Ovary (tissue), 9 donors: ENCODE measurements around the gene NCEH1. TPM values are rescaled to one million over a fixed set of nuclear protein-coding genes. Genes with fewer than 3 reads are reported as not detected.

ENCODE experiments used
- DNase-seq, 5 donors: peaks; one replicate each; pipeline ENCODE4 v3.0.0-alpha.2; 2019 to 2020
- H3K27ac ChIP-seq, 2 donors: fragments of 200-600 bp; one replicate each; pipeline versions ENCODE4 v1.5.1 to v1.8.0; 2019 to 2022
- H3K27me3 ChIP-seq: fragments of 200-600 bp; one replicate; pipeline ENCODE4 v1.8.0; 2022
- H3K36me3 ChIP-seq: fragments of 200-600 bp; sonication (generic); one replicate; pipeline ENCODE4 v1.5.1; 2019
- H3K4me1 ChIP-seq: one replicate; pipeline ENCODE4 v1.8.1; 2013; ENCODE audit warnings: mild to moderate bottlenecking, moderate library complexity; ENCODE audit not compliant: insufficient read depth
- H3K4me3 ChIP-seq: fragments of 200-600 bp; sonication (generic); one replicate; pipeline ENCODE4 v1.5.1; 2017
- H3K9me3 ChIP-seq, 2 donors: fragments of 200-600 bp in 1 of 2; sonication (generic) in 1 of 2; one replicate each; pipeline versions ENCODE4 v1.5.1 to v1.8.1; 2013 to 2019; ENCODE audit warnings: mild to moderate bottlenecking in 1 of 2, moderate library complexity in 1 of 2
- CTCF ChIP-seq, 3 donors: fragments of 450-650 bp in 2 of 3; fragments of 200-600 bp in 1 of 3; IDR thresholded peaks; one replicate each; pipeline versions ENCODE4 v1.5.1 to v1.8.0; 2016 to 2022; ENCODE audit warnings: antibody characterized with exemption in 3 of 3, mild to moderate bottlenecking in 1 of 3
- EP300 ChIP-seq: sonication (generic); formaldehyde crosslinking; IDR thresholded peaks from one replicate; pipeline ENCODE4 v1.6.1; 2017; ENCODE audit warnings: antibody characterized with exemption
- POLR2A ChIP-seq: fragments of 450-650 bp; IDR thresholded peaks from one replicate; pipeline ENCODE4 v1.6.1; 2017; ENCODE audit warnings: antibody characterized with exemption, mild to moderate bottlenecking, moderate library complexity
- WGBS, 3 donors: extraction: QIAGEN DNeasy Blood & Tissue Kit in 1 of 3; methylation state at CpG; one replicate each; pipeline versions ENCODE4 v1.1.5 to v1.1.7; 2013 to 2017; 5-methylcytosine and 5-hydroxymethylcytosine counted together
- intact Hi-C, 4 donors: fragments of 100-400 bp; cut with DNase I; formaldehyde crosslinking; loops; one replicate each; pipeline versions ENCODE4 v1.11.0 to v1.15.1; 2022 to 2023
- polyA plus RNA-seq, 2 donors: library from polyadenylated mRNA; stranded (reverse); fragments of 200-250 nt in 1 of 2; fragments of 350-450 nt in 1 of 2; fragmentation: Illumina TruSeq in 1 of 2; extraction: RNeasy Lipid Tissue Mini Kit (QIAGEN cat#74804) in 1 of 2; gene quantifications; one replicate each; pipeline ENCODE4 v1.2.3, GENCODE V29; 2013 to 2014
- total RNA-seq, 7 donors: library from RNA; depleted of rRNA in 2 of 7; stranded (reverse); fragments of >200 nt in 2 of 7; fragmentation: NEBNext Ultra II Directional in 3 of 7; extraction: Animal tissue kit (Norgen Biotek cat#: 25700) in 3 of 7; gene quantifications; one replicate each; pipeline versions ENCODE4 v1.1.0 to v1.2.4, GENCODE V29; 2016 to 2023
- donor health status: DM: no; HTN: no; CAD: no; lungs with moderate emphysema.
- donor health status: DM: no; HTN: no; CAD: no.
- donor health status: Bipolar disorder and iron deficiency.
- donor health status: DM: yes; HTN: yes; CAD: no.
- donor health status: DM: no; HTN: no; CAD: no.
- donor health status: DM: yes; HTN: yes; CAD: no.

NCEH1 gene
- total and polyA plus RNA-seq, 9 donors = 1.4 to 15.8 (median 4.5) TPM

DNA sequence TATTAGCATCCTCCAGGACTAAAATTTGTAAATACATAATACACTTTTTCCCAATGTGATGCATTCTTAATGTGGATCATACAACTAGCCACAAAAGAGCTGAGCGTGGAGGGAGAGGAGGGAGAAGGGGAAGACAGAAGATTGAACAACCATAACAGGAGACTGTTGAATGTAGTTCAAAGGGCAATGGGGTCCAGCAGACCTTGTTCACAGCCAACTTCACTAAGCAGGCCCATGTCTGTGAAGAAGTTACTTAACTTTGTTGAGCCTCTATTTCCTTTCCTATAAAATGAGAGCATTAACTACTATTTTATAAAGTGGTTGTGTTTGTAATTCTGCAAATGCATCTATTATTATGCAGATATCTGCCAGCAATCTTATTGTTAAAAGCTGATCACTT, 13.3 kb downstream of the NCEH1 start:
- Histone ChIP-seq H3K36me3 (no peaks in the 10 kb centered on the region), H3K4me3 (no peak overlapping the region), H3K9me3 (no peaks in the 10 kb centered on the region), H3K27ac (no peak overlapping the region), H3K4me1 (no peaks in the 10 kb centered on the region), H3K27me3 (no peaks in the 10 kb centered on the region)
- 88 to 94% (median 88%) methylated on average over 1 of the region's 1 CpG for WGBS, 3 donors
- DNase-seq = no peak
- intact Hi-C loops = no loop called here
- TF ChIP-seq POLR2A (no peak), CTCF (IDR thresholded peaks at IDR 0.05) (no peak), EP300 (no peak)

GRCh38 chr3:172696357-172696756, 14.5 kb downstream of the NCEH1 start:
- Histone ChIP-seq H3K36me3 (no peaks in the 10 kb centered on the region), H3K27me3 (no peaks in the 10 kb centered on the region), H3K4me1 (no peaks in the 10 kb centered on the region), H3K27ac (no peak overlapping the region), H3K4me3 (no peak overlapping the region), H3K9me3 (no peaks in the 10 kb centered on the region)
- 80 to 89% (median 86%) methylated on average over 5 of the region's 5 CpGs for WGBS, 3 donors
- intact Hi-C loops = no loop called here
- DNase-seq = no peak
- no peak for TF ChIP-seq POLR2A
- TF ChIP-seq EP300 = no peak
- no peak for TF ChIP-seq CTCF (IDR thresholded peaks at IDR 0.05)

DNA sequence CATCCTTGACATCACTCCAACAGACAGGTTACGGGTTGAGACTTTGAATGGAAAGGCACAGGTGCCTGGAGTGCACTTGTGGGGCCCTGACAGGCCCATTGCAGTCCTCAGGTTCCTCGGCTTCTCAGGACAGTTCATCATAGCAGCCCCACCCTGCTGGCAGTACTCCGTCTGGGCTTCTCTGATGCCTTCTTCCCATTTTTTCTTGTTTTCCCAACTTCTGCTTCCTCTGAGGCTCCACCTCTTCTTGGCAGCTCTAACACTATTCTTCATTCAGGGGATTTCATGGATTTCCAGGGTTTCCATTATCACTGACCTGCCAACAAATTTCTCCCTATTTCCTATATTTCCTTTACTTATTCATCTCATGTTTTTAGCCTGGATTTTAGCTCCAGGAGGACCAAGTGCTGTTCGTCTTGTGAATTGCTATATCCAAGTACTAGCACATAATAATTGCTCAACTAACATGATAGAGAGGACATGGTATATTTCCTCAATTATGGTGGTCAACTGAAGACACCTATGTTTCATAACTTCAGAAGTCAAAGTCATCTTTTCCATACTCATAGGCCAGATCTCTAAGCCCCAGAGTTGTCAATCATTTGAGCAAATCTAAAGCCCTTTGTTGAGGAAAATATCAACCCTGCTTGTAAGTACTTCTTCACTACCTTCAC, 16.2 kb downstream of the NCEH1 start:
- Histone ChIP-seq H3K27me3 (no peaks in the 10 kb centered on the region), H3K4me1 (no peaks in the 10 kb centered on the region), H3K36me3 (no peaks in the 10 kb centered on the region), H3K9me3 (no peaks in the 10 kb centered on the region), H3K4me3 (no peak overlapping the region), H3K27ac (no peak overlapping the region)
- no peak for DNase-seq
- TF ChIP-seq EP300 (no peak), POLR2A (no peak), CTCF (IDR thresholded peaks at IDR 0.05) (no peak)
- WGBS, 3 donors = 84 to 93% (median 89%) methylated on average over 4 of the region's 4 CpGs
- intact Hi-C loops = no loop called here

DNA sequence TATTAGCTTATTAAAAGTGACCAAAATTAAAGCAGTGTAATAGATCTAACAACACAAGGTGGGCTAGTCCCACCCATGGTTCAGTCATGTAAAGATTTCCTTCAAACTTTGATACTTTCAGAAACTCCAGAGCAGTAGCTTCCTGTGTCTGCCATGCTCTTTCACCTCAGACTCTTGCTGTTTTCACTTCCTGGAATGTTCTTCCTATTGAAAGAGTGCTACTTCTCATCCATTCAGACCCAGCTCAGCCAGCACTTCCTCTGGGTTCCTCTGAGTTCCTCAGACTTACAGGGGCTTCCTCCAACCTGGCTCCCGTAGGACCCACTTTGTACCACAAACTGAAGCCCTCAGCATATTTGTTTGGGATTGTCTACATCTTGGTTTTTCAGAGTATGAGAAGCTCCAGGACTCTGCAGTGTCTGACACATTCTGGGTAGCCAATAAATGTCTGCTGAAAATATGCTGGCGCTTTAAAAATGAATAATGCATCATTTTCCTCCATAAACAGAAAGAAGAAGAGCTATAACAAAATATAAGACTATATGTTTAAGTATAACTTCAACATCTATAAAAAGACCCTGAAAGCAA, 18.0 kb downstream of the NCEH1 start:
- 65 to 91% (median 83%) methylated on average over 2 of the region's 2 CpGs for WGBS, 3 donors
- no peak overlapping the region for H3K27ac ChIP-seq
- no peaks in the 10 kb centered on the region for H3K27me3 ChIP-seq
- no peak for TF ChIP-seq EP300
- no peak for TF ChIP-seq POLR2A
- no peak for TF ChIP-seq CTCF (IDR thresholded peaks at IDR 0.05)
- H3K4me1 ChIP-seq = no peaks in the 10 kb centered on the region
- no peaks in the 10 kb centered on the region for H3K36me3 ChIP-seq
- no peak for DNase-seq
- no peaks in the 10 kb centered on the region for H3K9me3 ChIP-seq
- no peak overlapping the region for H3K4me3 ChIP-seq
- intact Hi-C loops = no loop called here
